Measurements from ENCODE around the gene STAT5A. TPM values are rescaled to one million over a fixed set of nuclear protein-coding genes. Genes with fewer than 3 reads are reported as not detected.
A peak's percentile ranks its signal among the peaks of the same experiment; 100 is the strongest.

Gene STAT5A
- total and polyA plus RNA-seq, 9 of the 15 experiments (the other 6 are each of a cell fraction or from before 2014, with no cell fraction given), result 79.9 to 415 (median 196) TPM

DNA sequence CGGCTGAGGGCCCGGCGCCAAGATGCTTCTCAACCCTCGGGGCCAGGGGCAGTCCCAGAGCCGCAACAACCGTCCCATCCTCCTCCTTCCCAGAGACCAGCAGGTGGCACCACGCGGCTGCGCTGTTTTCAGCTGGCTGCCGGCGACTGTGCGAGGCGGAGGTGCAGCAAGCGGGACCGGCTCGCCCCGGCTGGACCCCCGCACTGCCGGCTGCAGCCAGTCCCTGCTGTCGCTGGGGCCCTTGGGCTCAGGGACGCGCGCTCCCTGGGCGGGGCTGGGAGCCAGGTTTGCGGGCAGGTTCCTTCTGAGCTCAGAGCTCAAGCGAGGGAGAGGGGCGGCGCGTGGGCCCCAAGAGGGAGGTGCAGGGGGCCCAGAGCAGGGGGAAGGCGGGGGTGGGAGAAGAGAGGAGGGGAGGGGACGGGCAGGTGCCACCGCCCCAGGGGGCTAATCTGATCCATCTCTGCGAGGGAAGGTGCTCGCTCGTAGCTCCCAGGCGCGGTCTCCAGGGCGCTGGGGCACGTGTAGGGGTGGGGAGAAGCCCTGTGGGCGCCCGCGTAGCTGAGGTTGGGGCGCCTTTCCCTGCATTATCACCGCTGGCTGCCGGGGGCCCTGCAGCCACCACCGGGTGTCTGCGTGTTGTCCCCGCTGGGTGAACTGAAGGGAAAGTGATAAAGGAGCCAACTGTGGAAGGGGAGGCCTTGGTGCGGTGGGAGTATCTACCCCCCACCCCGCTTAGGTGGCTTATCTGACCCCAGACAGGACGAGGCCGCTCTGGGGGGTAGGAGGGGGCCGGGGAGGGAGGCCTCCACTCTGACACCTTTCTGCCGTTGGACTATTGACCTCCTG lies 24.2 kb downstream of the STAT5A start (continued):
- TF ChIP-seq, protein P1, sequence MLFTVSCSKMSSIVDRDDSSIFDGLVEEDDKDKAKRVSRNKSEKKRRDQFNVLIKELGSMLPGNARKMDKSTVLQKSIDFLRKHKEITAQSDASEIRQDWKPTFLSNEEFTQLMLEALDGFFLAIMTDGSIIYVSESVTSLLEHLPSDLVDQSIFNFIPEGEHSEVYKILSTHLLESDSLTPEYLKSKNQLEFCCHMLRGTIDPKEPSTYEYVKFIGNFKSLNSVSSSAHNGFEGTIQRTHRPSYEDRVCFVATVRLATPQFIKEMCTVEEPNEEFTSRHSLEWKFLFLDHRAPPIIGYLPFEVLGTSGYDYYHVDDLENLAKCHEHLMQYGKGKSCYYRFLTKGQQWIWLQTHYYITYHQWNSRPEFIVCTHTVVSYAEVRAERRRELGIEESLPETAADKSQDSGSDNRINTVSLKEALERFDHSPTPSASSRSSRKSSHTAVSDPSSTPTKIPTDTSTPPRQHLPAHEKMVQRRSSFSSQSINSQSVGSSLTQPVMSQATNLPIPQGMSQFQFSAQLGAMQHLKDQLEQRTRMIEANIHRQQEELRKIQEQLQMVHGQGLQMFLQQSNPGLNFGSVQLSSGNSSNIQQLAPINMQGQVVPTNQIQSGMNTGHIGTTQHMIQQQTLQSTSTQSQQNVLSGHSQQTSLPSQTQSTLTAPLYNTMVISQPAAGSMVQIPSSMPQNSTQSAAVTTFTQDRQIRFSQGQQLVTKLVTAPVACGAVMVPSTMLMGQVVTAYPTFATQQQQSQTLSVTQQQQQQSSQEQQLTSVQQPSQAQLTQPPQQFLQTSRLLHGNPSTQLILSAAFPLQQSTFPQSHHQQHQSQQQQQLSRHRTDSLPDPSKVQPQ (CRISPR knock-in tag; IDR thresholded peaks at IDR 0.05; ENCODE audit: borderline replicate concordance), result peak; percentile 62; the same call in 1 of the 2 replicates
- TF ChIP-seq SIRT6 (IDR thresholded peaks at IDR 0.05; ENCODE audit: low read depth, low read length) (no peak), TFAM (CRISPR knock-in tag; conservative IDR thresholded peaks at IDR 0.05) (no peak), SP1 (CRISPR knock-in tag; IDR thresholded peaks at IDR 0.05) (no peak; the same call in 1 of the 2 replicates), DACH1 (IDR thresholded peaks at IDR 0.05; ENCODE audit: partially characterized antibody) (peak; percentile 20), NCOA4 (IDR thresholded peaks at IDR 0.05; ENCODE audit: partially characterized antibody) (no peak), KHSRP (IDR thresholded peaks at IDR 0.05) (0 out of 2 replicates have a peak, but pooled peaks have one; percentile 24), TARDBP (IDR thresholded peaks at IDR 0.05) (peak; percentile 70), ATF2 (CRISPR knock-in tag; IDR thresholded peaks at IDR 0.05) (no peak), ZNF431 (CRISPR knock-in tag; IDR thresholded peaks at IDR 0.05) (peak; percentile 44; the same call in 1 of the 2 replicates), BRD9 (IDR thresholded peaks at IDR 0.05; ENCODE audit: low read depth, partially characterized antibody) (peak; percentile 22), NFIX (CRISPR knock-in tag; IDR thresholded peaks at IDR 0.05; ENCODE audit: low read depth) (no peak), EP300 (IDR thresholded peaks at IDR 0.05; ENCODE audit: low read length) (peak; percentile 96), SLC30A9 (CRISPR knock-in tag; IDR thresholded peaks at IDR 0.05) (no peak), ZNF785 (CRISPR knock-in tag; IDR thresholded peaks at IDR 0.05) (no peak), TSC22D4 (tag; IDR thresholded peaks at IDR 0.05) (no peak), ZNF384 (IDR thresholded peaks at IDR 0.05; ENCODE audit: low read depth, low read length) (0 out of 2 replicates have a peak, but pooled peaks have one; percentile 5), STAT6 (CRISPR knock-in tag; IDR thresholded peaks at IDR 0.05) (no peak), ELF4 (CRISPR knock-in tag; IDR thresholded peaks at IDR 0.05) (peak; percentile 75; the same call in 1 of the 2 replicates), TBL1XR1 (IDR thresholded peaks at IDR 0.05; ENCODE audit: low read length in 2 of 2) (peak; percentile 85 to 96; a peak in 3 of 4 replicates)
- TF ChIP-seq, protein P2, sequence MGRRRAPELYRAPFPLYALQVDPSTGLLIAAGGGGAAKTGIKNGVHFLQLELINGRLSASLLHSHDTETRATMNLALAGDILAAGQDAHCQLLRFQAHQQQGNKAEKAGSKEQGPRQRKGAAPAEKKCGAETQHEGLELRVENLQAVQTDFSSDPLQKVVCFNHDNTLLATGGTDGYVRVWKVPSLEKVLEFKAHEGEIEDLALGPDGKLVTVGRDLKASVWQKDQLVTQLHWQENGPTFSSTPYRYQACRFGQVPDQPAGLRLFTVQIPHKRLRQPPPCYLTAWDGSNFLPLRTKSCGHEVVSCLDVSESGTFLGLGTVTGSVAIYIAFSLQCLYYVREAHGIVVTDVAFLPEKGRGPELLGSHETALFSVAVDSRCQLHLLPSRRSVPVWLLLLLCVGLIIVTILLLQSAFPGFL (CRISPR knock-in tag; IDR thresholded peaks at IDR 0.05), result no peak

All from K562 (cell line).